Common myeloid progenitor, CD34-positive (primary cell): ENCODE data around the gene SIX2.

Source experiments
- CTCF ChIA-PET: fragments of 350-600 bp; sonication (Branson Sonifier 250); formaldehyde crosslinking; loops from one replicate; lab custom pipeline; 2021; ENCODE audit warnings: antibody characterized with exemption; lab: Charles Lee
- POLR2A ChIA-PET: fragments of 350-600 bp; sonication (Branson Sonifier 250); formaldehyde crosslinking; loops from one replicate; lab custom pipeline; 2021; ENCODE audit warnings: antibody characterized with exemption; lab: Charles Lee
- DNase-seq, 3 donors: peaks; one replicate each; pipeline versions ENCODE4 v3.0.0 to v3.0.0-alpha.2; 2013
- H3K27ac ChIP-seq, 2 experiments: 1 replicate in 1 of 2; 2 replicates in 1 of 2; pipeline ENCODE4 v1.7.0; 2013; ENCODE audit warnings: inconsistent platforms in 2 of 2, low read length in 2 of 2, mild to moderate bottlenecking in 2 of 2, low read depth in 1 of 2, moderate library complexity in 1 of 2; ENCODE audit not compliant: severe bottlenecking in 2 of 2, insufficient read depth in 1 of 2, poor library complexity in 1 of 2
- H3K27me3 ChIP-seq, 5 experiments: replicated peaks in 2 of 5; 1 replicate in 3 of 5; 2 replicates in 2 of 5; pipeline versions ENCODE4 v1.6.1 to v1.7.0; 2013; ENCODE audit warnings: low read length in 4 of 5, mild to moderate bottlenecking in 2 of 5, moderate library complexity in 2 of 5, inconsistent platforms in 1 of 5; ENCODE audit not compliant: insufficient read depth in 5 of 5, control insufficient read depth in 4 of 5
- H3K36me3 ChIP-seq, 4 experiments: 1 replicate in 2 of 4; 2 replicates in 2 of 4; pipeline versions ENCODE4 v1.6.1 to v1.7.0; 2013; ENCODE audit warnings: low read length in 3 of 4, control low read depth in 1 of 4, mild to moderate bottlenecking in 1 of 4; ENCODE audit not compliant: control insufficient read depth in 4 of 4, insufficient read depth in 4 of 4
- H3K4me1 ChIP-seq, 4 experiments: 1 replicate in 3 of 4; 2 replicates in 1 of 4; pipeline versions ENCODE4 v1.6.1 to v1.7.1; 2013; ENCODE audit warnings: low read length in 3 of 4, mild to moderate bottlenecking in 3 of 4, control low read depth in 1 of 4, inconsistent platforms in 1 of 4, moderate library complexity in 1 of 4; ENCODE audit not compliant: control insufficient read depth in 4 of 4, insufficient read depth in 4 of 4; ENCODE audit errors: control extremely low read depth in 1 of 4
- H3K4me3 ChIP-seq, 7 experiments: 1 replicate in 4 of 7; 2 replicates in 3 of 7; pipeline versions ENCODE4 v1.5.1 to v1.7.0; 2013; ENCODE audit warnings: mild to moderate bottlenecking in 7 of 7, low read length in 6 of 7, moderate library complexity in 6 of 7, inconsistent platforms in 2 of 7, low read depth in 2 of 7, control low read depth in 1 of 7; ENCODE audit not compliant: insufficient read depth in 4 of 7, control insufficient read depth in 1 of 7; ENCODE audit errors: extremely low read depth in 1 of 7
- H3K9me3 ChIP-seq, 5 experiments: 1 replicate in 4 of 5; 2 replicates in 1 of 5; pipeline versions ENCODE4 v1.6.1 to v1.7.1; 2013; ENCODE audit warnings: low read length in 4 of 5, mild to moderate bottlenecking in 2 of 5, inconsistent platforms in 1 of 5, low read depth in 1 of 5, moderate library complexity in 1 of 5; ENCODE audit not compliant: control insufficient read depth in 4 of 5, insufficient read depth in 2 of 5; ENCODE audit errors: control extremely low read depth in 1 of 5
- WGBS: methylation state at CpG from one replicate; pipeline ENCODE4 v1.1.5; 2013; ENCODE audit not compliant: insufficient coverage; 5-methylcytosine and 5-hydroxymethylcytosine counted together

Gene SIX2

GRCh38 chr2:45033302-45033701, 24.1 kb upstream of the SIX2 start:
- 88% methylated on average over 4 of the region's 4 CpGs for WGBS
- POLR2A ChIA-PET = no interaction called here
- no peaks in the 10 kb centered on the region for H3K4me1 ChIP-seq

DNA sequence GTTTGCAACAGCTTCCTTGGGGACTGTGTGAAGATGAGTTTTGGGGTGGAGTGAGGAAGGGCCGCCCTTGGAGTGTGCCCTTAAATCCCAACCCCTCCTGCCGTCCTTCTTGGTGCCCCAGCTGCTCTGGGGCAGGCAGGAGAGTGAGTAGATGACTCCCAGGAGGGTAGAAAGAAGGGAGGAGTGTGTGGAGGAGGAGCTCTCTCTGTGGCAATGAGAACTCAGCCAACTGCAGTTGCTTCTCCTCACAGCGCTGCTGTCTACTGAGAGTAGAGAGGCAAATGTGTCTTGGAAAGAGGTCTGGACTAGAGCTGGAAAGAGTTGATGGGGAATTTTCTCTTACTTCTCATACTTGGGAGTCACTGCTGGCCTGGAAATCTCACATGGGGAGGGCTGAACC, 21.8 kb upstream of the SIX2 start:
- no peak for DNase-seq
- H3K9me3 ChIP-seq = no peaks in the 10 kb centered on the region
- no peak overlapping the region for H3K27ac ChIP-seq
- H3K27me3 ChIP-seq = peaks cover 0 to 2% (median 0%) of the 10 kb centered on the region in 5 experiments
- no peak overlapping the region for H3K4me3 ChIP-seq
- no peaks in the 10 kb centered on the region for H3K4me1 ChIP-seq
- H3K36me3 ChIP-seq = no peaks in the 10 kb centered on the region
- CTCF ChIA-PET = no interaction called here
- 100% methylated on average over 3 of the region's 3 CpGs for WGBS
- POLR2A ChIA-PET = no interaction called here

More at GRCh38 chr2:45033302-45033701, 24.1 kb upstream of the SIX2 start:
- Histone ChIP-seq H3K36me3 (no peaks in the 10 kb centered on the region), H3K27ac (no peak overlapping the region), H3K9me3 (no peaks in the 10 kb centered on the region), H3K27me3 (peaks cover 0 to 2% (median 0%) of the 10 kb centered on the region in 5 experiments), H3K4me3 (no peak overlapping the region)
- no peak for DNase-seq
- CTCF ChIA-PET = interaction anchor here (1.2 kb wide), 1 partner anchor 8 kb away, joined by 3 read pairs; no protein-coding TSS in a partner anchor

GRCh38 chr2:45030553-45030952, 21.3 kb upstream of the SIX2 start:
- Histone ChIP-seq H3K9me3 (no peaks in the 10 kb centered on the region), H3K27me3 (peaks cover 0 to 2% (median 0%) of the 10 kb centered on the region in 5 experiments), H3K4me1 (no peaks in the 10 kb centered on the region), H3K27ac (no peak overlapping the region), H3K36me3 (no peaks in the 10 kb centered on the region), H3K4me3 (no peak overlapping the region)
- POLR2A ChIA-PET = no interaction called here
- CTCF ChIA-PET = no interaction called here
- DNase-seq = no peak
- 100% methylated on average over 1 of the region's 4 CpGs for WGBS

GRCh38 chr2:45029215-45029614, 20.0 kb upstream of the SIX2 start:
- ChIA-PET POLR2A (no interaction called here), CTCF (interaction anchor here (1.0 kb wide), 1 partner anchor 1158 kb away, joined by 4 read pairs; no protein-coding TSS in a partner anchor)
- H3K9me3 ChIP-seq = no peaks in the 10 kb centered on the region
- DNase-seq = no peak
- H3K4me3 ChIP-seq = no peak overlapping the region
- no peaks in the 10 kb centered on the region for H3K36me3 ChIP-seq
- H3K27me3 ChIP-seq = peaks cover 0 to 2% (median 0%) of the 10 kb centered on the region in 5 experiments
- 94% methylated on average over 4 of the region's 6 CpGs for WGBS
- no peak overlapping the region for H3K27ac ChIP-seq
- peaks cover 0 to 4% (median 2%) of the 10 kb centered on the region in 4 experiments for H3K4me1 ChIP-seq

GRCh38 chr2:45028276-45028675, 19.0 kb upstream of the SIX2 start:
- CTCF ChIA-PET = interaction anchor here (1.6 kb wide), 1 partner anchor 549 kb away, joined by 3 read pairs; no protein-coding TSS in a partner anchor
- Histone ChIP-seq H3K27me3 (peaks cover 0 to 2% (median 0%) of the 10 kb centered on the region in 5 experiments), H3K4me1 (peaks cover 0 to 4% (median 2%) of the 10 kb centered on the region in 4 experiments), H3K36me3 (no peaks in the 10 kb centered on the region), H3K27ac (no peak overlapping the region), H3K9me3 (no peaks in the 10 kb centered on the region), H3K4me3 (no peak overlapping the region)
- 100% methylated on average over 1 of the region's 1 CpG for WGBS
- POLR2A ChIA-PET = interaction anchor here (0.6 kb wide), 2 partner anchors 90 to 266 kb away, joined by 3 read pairs; no protein-coding TSS in a partner anchor
- DNase-seq = no peak

DNA sequence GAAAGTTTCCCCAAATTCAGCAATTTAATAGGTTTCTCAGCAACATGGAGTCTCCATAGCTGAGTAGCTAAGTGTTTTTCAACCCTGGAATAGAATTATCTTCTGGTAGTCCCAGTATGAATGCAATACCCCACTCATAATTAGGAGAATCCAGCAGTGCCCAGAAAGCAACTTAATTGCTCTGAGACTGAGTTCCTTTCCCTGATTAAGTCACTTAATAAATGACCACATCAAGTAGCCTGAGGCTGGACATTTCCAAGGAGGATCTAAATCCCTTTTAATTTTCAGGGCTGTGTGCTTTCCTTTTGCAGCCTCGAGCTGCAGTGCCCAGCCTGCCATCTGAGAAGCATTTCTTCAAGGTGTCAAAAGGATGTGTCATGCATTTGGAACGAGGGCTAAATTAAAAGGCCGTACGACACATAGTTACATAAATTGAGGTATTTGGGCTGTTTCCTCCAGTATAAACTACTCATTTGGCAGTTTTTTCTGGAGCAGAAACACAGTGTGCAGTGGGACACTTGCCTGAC, 17.7 kb upstream of the SIX2 start:
- Histone ChIP-seq H3K27me3 (peaks cover 0 to 6% (median 3%) of the 10 kb centered on the region in 5 experiments), H3K4me1 (peaks cover 0 to 4% (median 2%) of the 10 kb centered on the region in 4 experiments), H3K27ac (no peak overlapping the region), H3K9me3 (no peaks in the 10 kb centered on the region), H3K4me3 (no peak overlapping the region), H3K36me3 (no peaks in the 10 kb centered on the region)
- POLR2A ChIA-PET = no interaction called here
- WGBS = 84% methylated on average over 2 of the region's 4 CpGs
- CTCF ChIA-PET = interaction anchor here (1.6 kb wide), 1 partner anchor 550 kb away, joined by 3 read pairs; no protein-coding TSS in a partner anchor
- no peak for DNase-seq

- peak; percentile 82 to 91 (median 90) for DNase-seq
- CTCF ChIA-PET = interaction anchor here (0.8 to 1.6 kb wide), 5 partner anchors 9 to 469 kb away, joined by 3 to 5 read pairs (median 4); no protein-coding TSS in a partner anchor
- H3K27me3 ChIP-seq = peaks cover 0 to 10% (median 6%) of the 10 kb centered on the region in 5 experiments
- POLR2A ChIA-PET = interaction anchor here (0.6 kb wide), 1 partner anchor 281 kb away, joined by 3 read pairs; no protein-coding TSS in a partner anchor
- peak overlapping the region in 1 of 7 experiments; percentile 6 for H3K4me3 ChIP-seq
- no peaks in the 10 kb centered on the region for H3K9me3 ChIP-seq
- peaks cover 0 to 4% (median 2%) of the 10 kb centered on the region in 4 experiments for H3K4me1 ChIP-seq
- no peaks in the 10 kb centered on the region for H3K36me3 ChIP-seq
- 4% methylated on average over 4 of the region's 7 CpGs for WGBS
- H3K27ac ChIP-seq = no peak overlapping the region
These were observed 15.5 kb upstream of the SIX2 start for GRCh38 chr2:45024600-45025291.
